Measurements from ENCODE around the gene RNF187.

RNF187 gene

DNA sequence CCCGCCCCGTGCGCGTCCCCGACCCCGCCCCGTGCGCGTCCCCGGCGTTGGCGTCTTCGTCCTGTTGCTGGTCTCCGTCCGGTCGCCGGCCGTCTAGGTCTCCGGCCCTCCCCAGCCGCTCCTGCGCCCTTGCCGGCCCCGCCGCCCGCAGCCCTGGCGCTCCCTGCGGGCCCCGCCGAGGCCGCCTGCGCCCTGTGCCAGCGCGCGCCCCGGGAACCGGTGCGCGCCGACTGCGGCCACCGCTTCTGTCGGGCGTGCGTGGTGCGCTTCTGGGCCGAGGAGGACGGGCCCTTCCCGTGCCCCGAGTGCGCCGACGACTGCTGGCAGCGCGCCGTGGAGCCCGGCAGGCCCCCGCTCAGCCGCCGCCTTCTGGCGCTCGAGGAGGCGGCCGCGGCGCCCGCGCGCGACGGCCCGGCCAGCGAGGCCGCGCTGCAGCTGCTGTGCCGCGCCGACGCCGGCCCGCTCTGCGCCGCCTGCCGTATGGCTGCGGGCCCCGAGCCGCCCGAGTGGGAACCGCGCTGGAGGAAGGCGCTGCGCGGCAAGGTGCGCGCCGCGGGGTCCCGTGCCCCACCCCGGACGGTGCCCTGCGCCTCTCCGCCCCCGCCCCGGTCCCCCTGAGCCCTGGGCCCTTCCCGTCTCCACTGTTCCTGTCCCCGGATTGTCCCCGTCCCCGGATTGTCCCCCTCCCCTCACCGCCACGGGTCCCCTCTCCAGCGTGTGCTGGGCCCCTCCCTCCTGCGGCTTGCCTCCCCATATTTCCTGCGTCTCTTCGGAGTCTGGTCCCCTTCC is at the start of gene RNF187:
Gene RNF187, plus strand, starts transcription at position 47 of the 789 bp plus-strand sequence.
- FAIRE-seq (peak; percentile 56), DNase-seq (ENCODE audit: insufficient read length, low spot score) (peak; percentile 93)

DNA sequence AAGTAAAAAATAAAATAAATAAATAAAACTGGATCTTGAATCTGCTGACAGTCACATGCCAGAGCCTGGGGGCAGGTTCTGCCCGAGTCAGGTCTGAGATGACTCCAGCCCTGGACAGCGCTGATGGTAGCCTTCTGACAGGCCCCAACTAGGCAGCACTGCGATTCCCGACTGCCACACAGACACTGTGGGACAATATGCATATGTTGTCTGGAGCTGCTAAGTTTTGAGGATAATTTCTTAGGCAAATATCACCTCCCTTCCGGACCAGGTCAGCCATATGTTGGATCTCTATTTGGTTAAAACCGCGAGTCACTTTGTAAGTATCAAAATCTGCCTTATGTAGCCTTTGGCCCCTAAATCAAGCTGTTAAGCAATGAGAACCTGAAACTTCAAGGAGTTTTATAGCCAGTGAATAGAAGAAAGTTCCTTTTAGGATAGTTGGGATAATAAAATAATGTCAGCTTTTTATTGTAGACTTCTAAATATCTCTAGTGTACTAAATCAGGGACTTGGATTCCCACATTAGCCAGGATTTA is 49.7 kb upstream of the RNF187 start:
- no peak for FAIRE-seq

DNA sequence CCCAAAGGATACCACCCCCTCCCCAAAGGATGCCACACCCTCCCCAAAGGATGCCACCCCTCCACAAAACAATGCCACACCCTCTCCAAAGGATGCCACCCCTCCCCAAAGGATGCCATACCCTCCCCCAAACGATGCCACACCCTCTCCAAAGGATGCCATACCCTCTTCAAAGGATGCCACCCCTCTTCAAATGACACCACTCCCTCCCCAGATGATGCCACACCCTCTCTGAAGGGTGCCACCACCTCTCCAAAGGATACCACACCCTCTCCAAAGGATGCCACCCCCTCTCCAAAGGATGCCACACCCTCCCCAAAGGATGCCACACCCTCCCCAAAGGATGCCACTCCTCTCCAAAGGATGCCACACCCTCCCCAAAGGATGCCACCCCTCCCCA is 48.9 kb upstream of the RNF187 start:
- DNase-seq (ENCODE audit: insufficient read length, low spot score) (no peak), FAIRE-seq (no peak)

More for the DNA sequence above, 49.7 kb upstream of the RNF187 start:
- no peak for DNase-seq (ENCODE audit: insufficient read length, low spot score)

DNA sequence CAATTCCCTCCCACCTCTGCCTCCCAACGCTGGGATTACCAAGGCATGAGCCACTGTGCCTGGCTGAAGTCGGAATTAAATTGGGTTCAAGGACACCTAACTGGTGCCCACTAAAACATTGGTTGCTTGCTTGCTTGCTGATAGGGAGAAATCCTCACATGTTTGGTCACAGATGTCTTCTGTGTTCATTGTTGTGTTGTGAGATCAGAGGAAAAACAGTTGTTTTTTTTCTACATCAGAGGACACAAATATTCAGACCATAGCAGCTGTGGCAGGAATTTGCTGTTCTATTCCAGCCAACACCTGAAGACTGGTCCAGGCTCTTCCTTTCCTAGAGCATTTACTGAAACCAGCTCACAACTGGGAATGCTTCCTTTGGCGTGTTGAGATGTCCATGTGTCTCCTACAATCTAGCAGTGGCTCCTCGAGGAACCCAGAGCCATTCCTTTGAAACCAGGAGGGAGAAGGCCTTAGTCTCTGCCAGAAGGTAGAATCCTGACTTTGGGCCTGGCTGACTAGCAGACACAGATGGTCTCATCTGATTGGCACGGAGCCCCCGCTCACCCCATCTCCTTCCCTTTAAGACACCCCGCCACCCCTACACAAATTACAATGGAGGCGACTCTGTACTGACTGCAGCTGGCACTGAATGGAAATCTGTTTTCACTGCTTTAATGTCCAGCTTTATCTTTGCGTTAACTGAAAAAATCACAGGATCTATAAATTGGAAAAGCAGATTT is 46.3 kb upstream of the RNF187 start:
- FAIRE-seq (no peak), DNase-seq (ENCODE audit: insufficient read length, low spot score) (no peak)

DNA sequence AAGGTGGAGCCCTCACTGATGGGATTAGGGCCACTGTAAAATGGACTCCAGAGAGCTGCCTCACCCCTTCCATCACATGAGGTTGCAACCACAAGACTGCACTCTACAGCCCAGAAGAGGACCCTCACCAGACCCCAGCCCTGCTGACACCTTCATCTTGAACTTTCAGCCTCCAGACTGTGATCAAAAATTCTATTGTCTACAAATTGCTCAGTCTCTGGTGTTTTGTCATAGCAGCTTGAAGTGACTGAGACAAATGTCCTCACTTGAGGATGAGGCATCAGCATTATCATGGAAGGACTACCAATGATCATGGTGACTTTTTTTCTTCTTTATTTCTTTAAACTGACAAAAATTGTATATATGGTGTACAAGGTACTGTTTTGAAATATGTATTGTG is 43.8 kb upstream of the RNF187 start:
- DNase-seq (ENCODE audit: insufficient read length, low spot score) (no peak), FAIRE-seq (no peak)

DNA sequence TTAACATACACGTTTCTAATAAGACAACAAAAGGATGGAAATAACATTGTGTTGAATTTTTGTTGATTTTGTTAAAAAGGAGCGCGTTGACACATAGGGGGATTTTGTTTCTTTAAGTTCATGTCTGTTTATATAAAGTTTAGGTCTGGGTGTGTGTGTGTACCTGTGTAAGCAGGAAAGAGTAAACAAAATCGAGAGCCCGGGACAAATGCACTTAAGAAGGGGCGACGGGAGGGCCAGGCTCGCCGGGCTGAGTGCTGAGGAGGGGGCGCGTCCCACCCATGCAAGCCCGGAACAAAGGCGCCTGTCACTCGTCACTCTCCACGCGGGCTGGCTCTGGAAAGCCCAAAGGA is 41.7 kb upstream of the RNF187 start:
- DNase-seq (ENCODE audit: insufficient read length, low spot score): no peak
- no peak for FAIRE-seq

DNA sequence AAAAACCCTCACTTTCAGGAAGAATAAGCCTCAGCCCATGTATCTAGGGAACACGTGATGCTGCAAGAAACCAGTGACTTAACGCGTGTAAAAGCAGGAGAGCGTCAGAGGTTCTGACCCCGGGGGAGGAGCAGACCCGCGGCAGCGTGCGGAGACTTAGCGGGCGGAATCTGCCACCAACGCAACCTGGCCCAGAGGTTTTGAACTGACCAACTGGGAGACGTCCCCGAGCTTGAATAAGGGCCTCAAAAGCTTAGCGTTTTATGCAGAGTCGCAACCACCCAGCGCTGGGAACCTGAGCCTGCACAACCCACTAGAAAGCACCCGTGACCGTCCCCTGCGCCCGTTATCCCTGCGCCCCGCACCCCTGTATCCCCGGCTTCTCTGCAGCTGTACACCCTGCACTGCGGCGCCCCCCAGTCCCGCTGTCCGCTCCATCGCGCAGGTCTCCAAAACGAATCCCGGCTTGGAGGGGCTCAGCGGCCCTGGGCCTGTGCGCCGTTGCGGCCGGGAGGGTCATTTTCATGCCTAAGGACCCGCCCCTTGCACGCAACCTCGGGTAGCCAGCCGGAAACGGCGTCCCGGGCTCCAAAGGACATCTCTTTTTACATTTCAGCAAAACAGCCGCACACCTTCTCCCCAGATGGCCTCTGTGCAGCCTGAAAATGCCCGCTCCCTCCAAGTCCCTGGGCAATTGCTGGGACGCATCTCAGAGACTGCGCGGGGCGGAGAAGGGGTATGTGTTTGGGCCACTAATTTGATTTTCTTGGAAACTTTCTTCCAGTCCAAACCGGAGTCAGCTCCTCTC is 41.1 kb upstream of the RNF187 start:
- DNase-seq (ENCODE audit: insufficient read length, low spot score) (peak; percentile 36), FAIRE-seq (no peak)

DNA sequence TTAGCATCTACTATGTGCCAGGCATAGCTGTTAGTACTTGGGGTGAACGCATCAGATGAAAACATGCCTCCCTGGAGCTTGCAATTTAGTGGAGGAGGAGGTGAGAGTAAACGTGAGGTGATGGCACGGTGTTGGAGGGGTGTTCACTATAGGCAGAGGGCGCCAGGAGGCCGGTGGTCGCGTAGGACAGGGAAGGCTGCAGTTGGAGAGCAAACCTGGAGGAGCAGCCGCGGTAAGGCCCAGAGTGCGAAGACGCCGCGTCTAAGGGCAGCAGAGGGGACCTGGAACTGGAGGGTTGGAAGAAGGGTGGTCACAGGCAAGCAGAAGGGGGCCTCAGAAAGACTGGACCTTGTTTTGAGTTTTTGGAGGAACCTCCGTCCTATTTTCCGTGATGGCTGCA is 40.3 kb upstream of the RNF187 start:
- FAIRE-seq: no peak
- DNase-seq (ENCODE audit: insufficient read length, low spot score): no peak

DNA sequence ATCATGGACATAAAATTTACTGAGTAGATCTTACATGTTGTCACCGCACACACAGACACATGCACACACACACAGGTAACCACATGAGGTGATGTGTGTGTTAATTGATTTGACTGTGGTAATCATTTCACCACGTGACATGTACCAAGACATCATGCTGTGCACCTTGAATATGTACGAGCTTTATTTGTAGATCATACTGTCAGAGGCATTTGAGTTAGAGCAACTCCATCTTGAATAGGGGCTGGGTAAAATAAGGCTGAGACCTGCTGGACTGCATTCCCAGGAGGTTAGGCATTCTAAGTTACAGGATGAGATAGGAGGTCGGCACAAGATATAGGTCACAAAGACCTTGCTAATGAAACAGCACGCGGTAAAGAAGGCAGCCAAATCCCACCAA is 38.8 kb upstream of the RNF187 start:
- FAIRE-seq (no peak), DNase-seq (ENCODE audit: insufficient read length, low spot score) (no peak)

DNA sequence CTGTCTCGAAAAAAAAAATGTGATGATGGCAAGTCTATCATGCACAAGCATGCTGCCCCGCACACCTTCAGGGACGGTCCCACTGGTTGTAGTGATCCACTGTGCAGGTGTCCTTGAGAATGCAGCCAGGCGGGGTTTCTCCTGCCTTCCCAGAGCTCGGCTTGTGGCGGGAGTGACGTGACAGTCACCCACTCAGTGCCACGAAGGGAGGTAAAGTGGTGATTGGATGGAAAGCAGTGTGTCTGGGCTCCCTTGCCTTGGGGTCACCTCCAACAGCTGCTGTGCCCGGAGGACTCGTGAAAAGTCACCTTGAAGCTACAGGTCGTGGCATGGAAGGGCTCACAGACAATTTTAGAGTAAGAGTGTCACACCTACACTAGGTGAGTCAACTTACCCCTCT is 37.0 kb upstream of the RNF187 start:
- DNase-seq (ENCODE audit: insufficient read length, low spot score): no peak

DNA sequence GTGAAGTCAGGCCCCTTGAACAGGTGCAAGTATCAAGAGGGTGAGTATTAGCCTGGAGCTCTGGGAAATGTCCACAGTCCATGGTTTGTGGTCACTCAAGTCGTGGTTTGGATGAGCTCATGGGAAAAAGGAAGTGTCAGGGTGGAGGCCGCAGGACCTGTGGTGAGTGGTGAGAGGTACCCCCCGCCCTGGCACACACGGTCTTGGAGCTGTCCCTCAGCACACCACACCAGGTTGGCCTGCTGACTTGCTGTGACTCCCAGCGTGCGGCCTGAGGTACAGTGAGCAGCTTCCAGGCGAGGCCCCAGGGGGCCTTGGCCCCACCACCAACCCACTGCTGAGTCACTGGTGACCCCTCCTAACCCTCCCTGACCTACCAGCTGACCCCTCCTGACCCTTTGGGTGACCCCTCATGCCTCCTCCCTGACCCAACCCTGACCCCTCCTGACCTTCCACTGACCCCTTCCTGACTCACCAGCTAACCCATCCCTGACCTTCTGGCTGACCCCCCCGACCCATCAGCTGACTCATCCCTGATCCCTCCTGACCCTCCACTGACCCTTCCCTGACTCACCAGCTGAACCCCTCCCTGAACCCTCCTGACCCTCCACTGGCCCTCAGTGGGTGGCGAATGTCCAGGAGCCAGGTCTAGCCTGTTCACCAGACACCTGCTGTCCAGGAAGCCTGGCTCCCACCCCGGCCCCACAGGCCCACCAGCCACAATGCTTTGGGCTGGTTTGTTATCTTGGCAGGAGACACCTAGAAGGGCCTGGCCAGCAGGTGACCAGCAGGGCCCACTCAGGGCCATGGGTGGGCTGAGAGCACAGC is 34.8 kb upstream of the RNF187 start:
- no peak for FAIRE-seq

More for the DNA sequence above, 37.0 kb upstream of the RNF187 start:
- FAIRE-seq: no peak

DNA sequence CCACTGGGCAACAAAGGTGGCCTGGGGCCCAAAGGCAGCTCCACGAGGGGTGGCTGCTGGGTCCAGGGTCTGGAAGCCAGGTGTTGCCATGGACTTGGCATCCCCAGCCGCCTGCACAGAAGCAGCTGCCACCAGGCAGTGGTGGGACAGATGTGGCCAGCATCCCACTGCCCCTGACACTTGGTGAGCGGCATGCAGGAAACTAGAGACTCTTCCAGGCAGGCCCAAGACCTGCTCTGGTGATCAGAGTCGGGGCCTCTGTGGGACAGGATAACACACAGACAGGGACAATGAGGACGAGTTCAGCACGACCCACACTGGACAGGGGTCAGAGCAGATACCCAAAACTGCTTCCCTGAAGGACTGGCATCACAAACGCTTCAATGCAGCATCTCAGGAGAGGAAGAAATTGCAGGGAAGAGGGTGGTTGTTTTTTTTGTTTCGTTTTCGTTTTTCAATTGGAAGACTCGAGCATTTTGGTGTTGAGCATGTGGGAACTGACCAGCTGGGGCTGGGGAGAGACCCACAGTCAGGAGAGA is 34.1 kb upstream of the RNF187 start:
- DNase-seq (ENCODE audit: insufficient read length, low spot score) (no peak), FAIRE-seq (no peak)

More for the DNA sequence above, 34.8 kb upstream of the RNF187 start:
- DNase-seq (ENCODE audit: insufficient read length, low spot score): no peak

DNA sequence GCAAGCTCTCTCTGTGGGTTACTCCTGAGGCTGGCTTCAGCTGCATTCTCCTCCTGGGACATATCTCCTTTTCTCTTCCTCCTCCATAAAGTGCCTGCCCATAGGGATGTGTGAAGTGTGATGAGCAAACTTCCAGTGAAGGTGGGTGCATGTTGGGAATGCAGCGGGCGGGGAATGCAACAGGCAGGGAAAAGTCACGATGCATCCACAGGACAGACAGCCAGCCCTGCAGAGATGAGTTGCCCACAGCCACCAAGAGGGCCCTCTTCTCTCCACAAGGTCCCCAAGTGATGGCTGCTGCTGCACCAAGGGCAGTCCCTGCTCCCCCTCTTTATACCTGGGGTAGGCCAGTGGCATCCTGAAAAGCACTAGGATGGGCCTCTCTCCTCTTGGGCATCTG is 33.6 kb upstream of the RNF187 start:
- FAIRE-seq: no peak
- no peak for DNase-seq (ENCODE audit: insufficient read length, low spot score)

DNA sequence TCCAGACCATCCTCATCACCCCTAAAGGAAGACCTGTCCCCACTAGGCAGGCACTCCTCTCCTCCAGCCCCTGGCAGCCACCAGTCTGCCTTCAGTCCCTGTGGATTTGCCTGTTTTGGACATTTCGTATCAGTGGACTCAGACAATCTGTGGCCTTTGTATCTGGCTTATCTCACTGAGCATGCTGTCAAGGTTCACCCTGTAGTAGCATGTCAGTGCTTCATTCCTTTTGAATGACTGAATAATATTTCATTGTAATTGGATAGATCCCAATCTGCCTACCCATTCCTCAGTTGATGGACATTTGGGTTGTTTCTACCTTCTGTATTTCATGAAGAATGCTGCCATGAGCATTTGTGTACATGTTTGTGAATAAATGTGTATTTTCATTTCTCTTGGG is 32.9 kb upstream of the RNF187 start:
- FAIRE-seq: no peak
- no peak for DNase-seq (ENCODE audit: insufficient read length, low spot score)

DNA sequence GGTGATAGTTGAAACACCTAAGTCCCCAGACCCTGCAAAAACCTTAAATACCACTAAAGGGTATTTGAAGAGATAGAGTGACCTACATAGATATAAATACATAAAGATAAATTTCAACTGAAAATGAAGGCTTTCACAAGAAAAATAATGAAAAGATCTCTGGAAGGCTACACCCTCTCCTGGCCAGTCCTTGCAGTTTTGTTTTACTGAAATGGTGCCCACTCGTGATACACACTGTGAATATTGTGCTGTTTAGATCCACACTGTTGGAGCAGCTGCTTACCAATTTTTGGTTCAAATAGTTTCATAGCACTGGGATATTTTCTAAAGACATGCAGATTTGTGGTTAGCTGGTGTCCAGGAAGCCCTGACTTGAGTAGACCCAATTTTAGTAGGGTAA is 31.5 kb upstream of the RNF187 start:
- DNase-seq (ENCODE audit: insufficient read length, low spot score) (no peak), FAIRE-seq (no peak)

DNA sequence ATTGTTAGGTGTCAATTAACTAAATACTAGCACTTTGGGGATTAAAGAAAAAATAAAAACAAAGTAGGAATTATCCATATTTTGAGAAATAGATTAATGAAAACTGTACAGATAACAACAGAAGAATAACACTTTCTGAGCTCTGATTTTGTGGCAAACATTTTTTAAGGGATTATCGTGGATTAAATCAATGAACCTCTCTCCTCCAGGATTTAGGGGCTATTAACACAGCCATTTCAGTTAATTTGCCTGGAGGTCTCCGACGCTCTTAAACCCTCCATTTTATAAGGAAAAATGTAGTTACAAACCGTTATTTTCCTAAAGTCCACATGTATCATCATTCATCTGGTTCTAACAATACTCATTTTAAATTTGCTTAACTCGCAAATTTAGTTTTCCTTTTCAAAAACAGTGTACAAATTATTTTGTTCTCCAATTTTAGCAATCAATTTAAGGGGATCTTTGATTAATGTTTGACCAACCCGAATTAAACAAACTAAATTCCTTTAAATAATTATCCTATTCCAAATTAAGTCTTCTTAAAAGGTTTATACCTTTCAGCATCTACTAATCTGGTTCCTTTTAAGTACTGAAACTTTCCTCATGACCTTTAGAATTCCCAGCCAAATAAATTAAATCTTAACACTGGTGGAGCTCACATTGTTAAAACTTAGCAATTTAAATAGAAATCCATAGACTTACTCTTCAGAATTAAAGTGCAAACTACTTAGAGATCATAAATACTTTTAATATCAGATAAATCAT is 30.7 kb upstream of the RNF187 start:
- no peak for FAIRE-seq

DNA sequence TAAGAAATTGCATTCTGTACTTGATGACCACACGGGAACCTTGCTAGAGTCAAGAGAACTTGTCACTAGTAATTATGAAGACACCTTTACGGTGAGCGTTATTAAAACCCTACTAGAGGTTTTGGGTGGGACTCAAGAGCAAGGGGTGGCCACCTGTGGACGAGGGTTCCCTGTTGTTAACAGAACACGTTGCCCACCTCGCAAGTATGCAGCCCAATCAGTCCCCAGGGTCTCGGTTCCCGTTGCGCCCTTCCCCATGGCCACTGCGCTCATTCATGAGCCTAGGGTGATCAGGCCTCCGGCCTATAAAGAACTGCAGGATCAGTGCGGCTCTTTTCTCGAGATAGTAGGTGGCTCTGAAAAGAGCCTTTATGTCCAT is 30.2 kb upstream of the RNF187 start:
- DNase-seq (ENCODE audit: insufficient read length, low spot score) (no peak), FAIRE-seq (no peak)

More for the DNA sequence above, 30.7 kb upstream of the RNF187 start:
- DNase-seq (ENCODE audit: insufficient read length, low spot score): no peak

DNA sequence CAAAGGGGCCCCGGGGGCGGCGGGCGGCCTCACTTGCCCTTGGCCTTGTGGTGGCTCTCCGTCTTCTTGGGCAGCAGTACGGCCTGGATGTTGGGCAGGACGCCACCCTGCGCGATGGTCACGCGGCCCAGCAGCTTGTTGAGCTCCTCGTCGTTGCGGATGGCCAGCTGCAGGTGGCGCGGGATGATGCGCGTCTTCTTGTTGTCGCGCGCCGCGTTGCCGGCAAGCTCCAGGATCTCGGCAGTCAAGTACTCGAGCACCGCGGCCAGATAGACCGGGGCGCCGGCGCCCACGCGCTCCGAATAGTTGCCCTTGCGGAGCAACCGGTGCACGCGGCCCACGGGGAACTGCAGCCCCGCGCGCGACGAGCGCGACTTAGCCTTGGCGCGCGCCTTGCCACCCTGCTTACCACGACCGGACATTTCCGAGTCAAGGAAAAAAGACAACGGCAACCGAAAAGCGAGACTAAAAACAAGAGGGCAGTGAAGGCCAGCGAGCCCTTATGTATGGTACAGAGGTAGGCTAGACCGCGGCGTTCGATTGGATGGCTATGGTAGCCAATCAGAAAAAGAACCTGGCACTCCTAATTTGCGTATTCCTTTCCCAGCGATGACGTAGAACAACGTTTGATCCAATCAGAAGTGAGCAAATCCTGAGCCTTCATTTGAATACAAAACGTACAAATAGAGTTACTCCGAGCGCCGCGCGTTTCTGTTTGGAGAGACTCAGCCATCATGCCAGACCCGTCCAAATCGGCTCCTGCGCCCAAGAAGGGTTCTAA is 29.6 kb upstream of the RNF187 start:
- DNase-seq (ENCODE audit: insufficient read length, low spot score) (peak; percentile 58), FAIRE-seq (peak; percentile 66)
